CD4-positive, CD25-positive, alpha-beta regulatory T cell (primary cell): Measurements from ENCODE around the gene PRLHR. TPM values are rescaled to one million over a fixed set of nuclear protein-coding genes. Genes with fewer than 3 reads are reported as not detected.

Experiments
- ATAC-seq, 2 donors: fragments of 150-1000 bp; cut with Tn5 transposase; one replicate each; pipeline ENCODE4 v1.10.0; 2021; ENCODE audit warnings: low read depth in 2 of 2, moderate number of reproducible peaks in 2 of 2, moderate library complexity in 1 of 2
- DNase-seq, 3 donors: peaks; one replicate each; pipeline versions ENCODE4 v3.0.0 to v3.0.0-alpha.2; 2012 to 2022; ENCODE audit warnings: mixed read lengths in 1 of 3
- H3K27ac ChIP-seq: one replicate; pipeline ENCODE4 v1.7.0; 2013; ENCODE audit warnings: mild to moderate bottlenecking, low read length; ENCODE audit not compliant: insufficient read depth, poor library complexity, severe bottlenecking
- H3K27me3 ChIP-seq: one replicate; pipeline ENCODE4 v1.7.0; 2013; ENCODE audit warnings: low read length; ENCODE audit not compliant: control insufficient read depth, insufficient read depth
- H3K36me3 ChIP-seq: one replicate; pipeline ENCODE4 v1.7.0; 2013; ENCODE audit warnings: mild to moderate bottlenecking, low read length, moderate library complexity; ENCODE audit not compliant: control insufficient read depth, insufficient read depth
- H3K4me1 ChIP-seq: 2 replicates; pipeline ENCODE4 v1.7.0; 2013; ENCODE audit warnings: mild to moderate bottlenecking, low read length; ENCODE audit not compliant: insufficient read depth, control insufficient read depth, poor library complexity, severe bottlenecking
- H3K4me3 ChIP-seq: one replicate; pipeline ENCODE4 v1.7.0; 2013; ENCODE audit warnings: low read depth, mild to moderate bottlenecking, low read length, moderate library complexity
- H3K9me3 ChIP-seq, 2 experiments: 1 replicate in 1 of 2; 2 replicates in 1 of 2; pipeline ENCODE4 v1.7.0; 2013; ENCODE audit warnings: low read length in 2 of 2, mild to moderate bottlenecking in 1 of 2, moderate library complexity in 1 of 2; ENCODE audit not compliant: control insufficient read depth in 2 of 2
- H3K27ac Mint-ChIP-seq, 3 donors: one replicate each; pipeline ENCODE4 v1.8.0; 2020 to 2022; ENCODE audit warnings: mild to moderate bottlenecking in 3 of 3, mixed read lengths in 3 of 3, moderate library complexity in 2 of 3
- H3K27me3 Mint-ChIP-seq: one replicate; pipeline ENCODE4 v1.8.0; 2022; ENCODE audit warnings: mild to moderate bottlenecking, mixed read lengths
- H3K36me3 Mint-ChIP-seq: one replicate; pipeline ENCODE4 v1.8.0; 2020; ENCODE audit warnings: mixed read lengths
- H3K4me1 Mint-ChIP-seq, 4 donors: one replicate each; pipeline ENCODE4 v1.8.0; 2020 to 2022; ENCODE audit warnings: mixed read lengths in 4 of 4, mild to moderate bottlenecking in 1 of 4
- H3K4me3 Mint-ChIP-seq, 4 donors: one replicate each; pipeline ENCODE4 v1.8.0; 2020 to 2022; ENCODE audit warnings: mild to moderate bottlenecking in 4 of 4, mixed read lengths in 4 of 4, moderate library complexity in 3 of 4
- H3K9me3 Mint-ChIP-seq, 7 donors: one replicate each; pipeline ENCODE4 v1.8.0; 2020 to 2022; ENCODE audit warnings: mixed read lengths in 7 of 7, mild to moderate bottlenecking in 3 of 7, moderate library complexity in 2 of 7
- polyA plus RNA-seq, 4 donors: library from polyadenylated mRNA; unstranded; fragments of 300-500 nt; fragmentation: Illumina TruSeq; gene quantifications; one replicate each; pipeline ENCODE4 v1.2.3, GENCODE V29; 2021
- total RNA-seq: library from RNA; stranded (reverse); gene quantifications from one replicate; pipeline ENCODE4 v1.2.3, GENCODE V29; 2022

The PRLHR gene
- total and polyA plus RNA-seq, 5 donors from 2014 or later: not detected

GRCh38 chr10:118585794-118586193 lies 9.7 kb downstream of the PRLHR start:
- Mint-ChIP-seq H3K27ac (no peak overlapping the region), H3K4me3 (no peak overlapping the region)
- no peak for ATAC-seq

GRCh38 chr10:118585234-118585633 lies 10.2 kb downstream of the PRLHR start:
- no peak for ATAC-seq
- no peaks in the 10 kb centered on the region for H3K36me3 Mint-ChIP-seq
- no peak overlapping the region for H3K4me3 Mint-ChIP-seq
- H3K27me3 Mint-ChIP-seq: peaks cover 17% of the 10 kb centered on the region
- H3K9me3 Mint-ChIP-seq: peaks cover 0 to 2% (median 0%) of the 10 kb centered on the region in 7 donors
- Histone ChIP-seq H3K36me3 (no peaks in the 10 kb centered on the region), H3K27ac (no peak overlapping the region), H3K4me1 (no peaks in the 10 kb centered on the region), H3K4me3 (no peak overlapping the region), H3K27me3 (peaks cover 6% of the 10 kb centered on the region), H3K9me3 (no peaks in the 10 kb centered on the region)
- H3K4me1 Mint-ChIP-seq: no peaks in the 10 kb centered on the region
- no peak overlapping the region for H3K27ac Mint-ChIP-seq
- no peak for DNase-seq

More at GRCh38 chr10:118585794-118586193, 9.7 kb downstream of the PRLHR start:
- no peaks in the 10 kb centered on the region for H3K4me1 ChIP-seq
- DNase-seq: no peak
- H3K9me3 ChIP-seq: no peaks in the 10 kb centered on the region
- Mint-ChIP-seq H3K9me3 (peaks cover 0 to 2% (median 0%) of the 10 kb centered on the region in 7 donors), H3K4me1 (no peaks in the 10 kb centered on the region), H3K36me3 (no peaks in the 10 kb centered on the region), H3K27me3 (peaks cover 17% of the 10 kb centered on the region)
- H3K27me3 ChIP-seq: peaks cover 6% of the 10 kb centered on the region
- H3K27ac ChIP-seq: no peak overlapping the region
- H3K4me3 ChIP-seq: no peak overlapping the region
- no peaks in the 10 kb centered on the region for H3K36me3 ChIP-seq

- no peaks in the 10 kb centered on the region for H3K4me1 Mint-ChIP-seq
- ATAC-seq (no peak), DNase-seq (no peak)
- peaks cover 17% of the 10 kb centered on the region for H3K27me3 Mint-ChIP-seq
- H3K36me3 Mint-ChIP-seq: no peaks in the 10 kb centered on the region
- Histone ChIP-seq H3K27me3 (no peaks in the 10 kb centered on the region), H3K9me3 (no peaks in the 10 kb centered on the region), H3K36me3 (no peaks in the 10 kb centered on the region), H3K4me1 (no peaks in the 10 kb centered on the region), H3K4me3 (no peak overlapping the region), H3K27ac (no peak overlapping the region)
- H3K4me3 Mint-ChIP-seq: peak overlapping the region in 1 of 4 donors; percentile 9
- peaks cover 0 to 2% (median 0%) of the 10 kb centered on the region in 7 donors for H3K9me3 Mint-ChIP-seq
- no peak overlapping the region for H3K27ac Mint-ChIP-seq
Observed at GRCh38 chr10:118584181-118584954, 11.1 kb downstream of the PRLHR start.

- Histone ChIP-seq H3K4me1 (no peaks in the 10 kb centered on the region), H3K9me3 (no peaks in the 10 kb centered on the region), H3K36me3 (no peaks in the 10 kb centered on the region), H3K27me3 (no peaks in the 10 kb centered on the region), H3K4me3 (no peak overlapping the region), H3K27ac (no peak overlapping the region)
- H3K9me3 Mint-ChIP-seq: peaks cover 0 to 2% (median 0%) of the 10 kb centered on the region in 7 donors
- DNase-seq: no peak
- H3K4me3 Mint-ChIP-seq: no peak overlapping the region
- H3K27me3 Mint-ChIP-seq: peaks cover 20% of the 10 kb centered on the region
- H3K36me3 Mint-ChIP-seq: no peaks in the 10 kb centered on the region
- H3K4me1 Mint-ChIP-seq: no peaks in the 10 kb centered on the region
- no peak overlapping the region for H3K27ac Mint-ChIP-seq
- ATAC-seq: no peak
Observed at GRCh38 chr10:118583611-118584010, 11.8 kb downstream of the PRLHR start.

- no peak for ATAC-seq
- DNase-seq: no peak
- H3K27me3 Mint-ChIP-seq: peaks cover 24% of the 10 kb centered on the region
- H3K27me3 ChIP-seq: peaks cover 2% of the 10 kb centered on the region
- no peaks in the 10 kb centered on the region for H3K36me3 Mint-ChIP-seq
- no peak overlapping the region for H3K27ac Mint-ChIP-seq
- no peak overlapping the region for H3K4me3 ChIP-seq
- no peaks in the 10 kb centered on the region for H3K4me1 ChIP-seq
- no peaks in the 10 kb centered on the region for H3K36me3 ChIP-seq
- H3K9me3 ChIP-seq: no peaks in the 10 kb centered on the region
- no peaks in the 10 kb centered on the region for H3K4me1 Mint-ChIP-seq
- peaks cover 0 to 2% (median 0%) of the 10 kb centered on the region in 7 donors for H3K9me3 Mint-ChIP-seq
- no peak overlapping the region for H3K4me3 Mint-ChIP-seq
- H3K27ac ChIP-seq: no peak overlapping the region
Observed at GRCh38 chr10:118582511-118582910, 12.9 kb downstream of the PRLHR start.

GRCh38 chr10:118581340-118581739 lies 14.1 kb downstream of the PRLHR start:
- Histone ChIP-seq H3K27ac (no peak overlapping the region), H3K27me3 (peaks cover 5% of the 10 kb centered on the region), H3K4me3 (no peak overlapping the region), H3K4me1 (no peaks in the 10 kb centered on the region), H3K9me3 (no peaks in the 10 kb centered on the region), H3K36me3 (no peaks in the 10 kb centered on the region)
- peaks cover 15% of the 10 kb centered on the region for H3K27me3 Mint-ChIP-seq
- DNase-seq (no peak), ATAC-seq (no peak)
- no peak overlapping the region for H3K4me3 Mint-ChIP-seq
- no peaks in the 10 kb centered on the region for H3K36me3 Mint-ChIP-seq
- H3K4me1 Mint-ChIP-seq: no peaks in the 10 kb centered on the region
- peaks cover 0 to 2% (median 0%) of the 10 kb centered on the region in 7 donors for H3K9me3 Mint-ChIP-seq
- no peak overlapping the region for H3K27ac Mint-ChIP-seq

GRCh38 chr10:118580702-118581101 lies 14.7 kb downstream of the PRLHR start:
- Histone ChIP-seq H3K4me3 (no peak overlapping the region), H3K36me3 (no peaks in the 10 kb centered on the region), H3K27ac (no peak overlapping the region), H3K27me3 (peaks cover 5% of the 10 kb centered on the region), H3K9me3 (no peaks in the 10 kb centered on the region), H3K4me1 (no peaks in the 10 kb centered on the region)
- Mint-ChIP-seq H3K27me3 (peaks cover 10% of the 10 kb centered on the region), H3K4me3 (no peak overlapping the region), H3K36me3 (no peaks in the 10 kb centered on the region), H3K4me1 (no peaks in the 10 kb centered on the region), H3K27ac (no peak overlapping the region), H3K9me3 (peaks cover 0 to 2% (median 0%) of the 10 kb centered on the region in 7 donors)
- no peak for ATAC-seq
- no peak for DNase-seq

- Mint-ChIP-seq H3K4me1 (peaks cover 0 to 2% (median 0%) of the 10 kb centered on the region in 4 donors), H3K27ac (no peak overlapping the region), H3K36me3 (no peaks in the 10 kb centered on the region), H3K4me3 (no peak overlapping the region), H3K27me3 (peaks cover 22% of the 10 kb centered on the region), H3K9me3 (no peaks in the 10 kb centered on the region)
- ATAC-seq (no peak), DNase-seq (no peak)
- no peak overlapping the region for H3K27ac ChIP-seq
- no peaks in the 10 kb centered on the region for H3K9me3 ChIP-seq
- H3K27me3 ChIP-seq: peaks cover 5% of the 10 kb centered on the region
- H3K4me1 ChIP-seq: no peaks in the 10 kb centered on the region
- no peak overlapping the region for H3K4me3 ChIP-seq
- no peaks in the 10 kb centered on the region for H3K36me3 ChIP-seq
Observed at GRCh38 chr10:118573512-118573911, 21.9 kb downstream of the PRLHR start.
